HG02610 (cell line): ENCODE measurements around the gene MTHFD2L.
A peak's percentile ranks its signal among the peaks of the same experiment; 100 is the strongest.

Experiments
- ATAC-seq: cut with Tn5 transposase; IDR thresholded peaks from one replicate; pipeline ENCODE4 v1.9.1; 2021; ENCODE audit warnings: mild to moderate bottlenecking, moderate library complexity; ENCODE audit not compliant: unreplicated experiment

The MTHFD2L gene

GRCh38 chr4:74294681-74295080, 136.8 kb downstream of the MTHFD2L start:
- ATAC-seq: no peak

- no peak for ATAC-seq
These were observed 139.6 kb downstream of the MTHFD2L start for GRCh38 chr4:74297539-74297938.

GRCh38 chr4:74304095-74304625, 146.2 kb downstream of the MTHFD2L start:
- ATAC-seq: no peak

- no peak for ATAC-seq
These were observed 147.1 kb downstream of the MTHFD2L start for GRCh38 chr4:74305000-74305399.

GRCh38 chr4:74307170-74307569, 149.3 kb downstream of the MTHFD2L start:
- ATAC-seq: no peak

GRCh38 chr4:74308215-74308614, 150.3 kb downstream of the MTHFD2L start, which contains the start of gene EPGN:
Gene EPGN (plus strand): TSS chr4:74308470. CDS start chr4:74308534, 64 bp downstream.
- ATAC-seq: no peak

- ATAC-seq: no peak
These were observed 151.3 kb downstream of the MTHFD2L start for GRCh38 chr4:74309223-74309622.

- ATAC-seq: peak; percentile 46
These were observed 153.9 kb downstream of the MTHFD2L start for GRCh38 chr4:74311696-74312313.

- peak; percentile 56 for ATAC-seq
These were observed 156.4 kb downstream of the MTHFD2L start for GRCh38 chr4:74314329-74314728.

GRCh38 chr4:74314944-74315343, 157.0 kb downstream of the MTHFD2L start:
- ATAC-seq: peak; percentile 59

- ATAC-seq: no peak
These were observed 157.5 kb downstream of the MTHFD2L start for GRCh38 chr4:74315376-74315775.

GRCh38 chr4:74316397-74316796, 158.5 kb downstream of the MTHFD2L start:
- no peak for ATAC-seq

GRCh38 chr4:74317616-74318246, 159.8 kb downstream of the MTHFD2L start:
- no peak for ATAC-seq

GRCh38 chr4:74318276-74318675, 160.4 kb downstream of the MTHFD2L start:
- ATAC-seq: no peak

- no peak for ATAC-seq
These were observed 161.6 kb downstream of the MTHFD2L start for GRCh38 chr4:74319470-74319869.

GRCh38 chr4:74320559-74321118, 162.7 kb downstream of the MTHFD2L start:
- ATAC-seq: peak; percentile 72

GRCh38 chr4:74322301-74322700, 164.4 kb downstream of the MTHFD2L start:
- ATAC-seq: no peak

- ATAC-seq: no peak
These were observed 165.7 kb downstream of the MTHFD2L start for GRCh38 chr4:74323663-74324062.

- no peak for ATAC-seq
These were observed 166.3 kb downstream of the MTHFD2L start for GRCh38 chr4:74324262-74324661.

GRCh38 chr4:74325886-74326285, 168.0 kb downstream of the MTHFD2L start:
- no peak for ATAC-seq

- no peak for ATAC-seq
These were observed 169.8 kb downstream of the MTHFD2L start for GRCh38 chr4:74327762-74328161.

GRCh38 chr4:74328501-74328900, 170.6 kb downstream of the MTHFD2L start:
- no peak for ATAC-seq
